GM19324 (cell line): ENCODE results near the gene GARIN5B.

Experiments used
- ATAC-seq: cut with Tn5 transposase; IDR thresholded peaks from one replicate; pipeline ENCODE4 v1.9.1; 2021; ENCODE audit warnings: mild to moderate bottlenecking, moderate library complexity; ENCODE audit not compliant: unreplicated experiment, low FRiP score

Gene GARIN5B

GRCh38 chr19:55304980-55305379 is 58.1 kb downstream of the GARIN5B start:
- ATAC-seq: no peak
